GDM1 (cell line): ENCODE data around the gene MT1A.

Experiments
- DNase-seq: peaks from one replicate; lab custom pipeline; 2025; lab: John Stamatoyannopoulos, UW

MT1A gene

GRCh38 chr16:56637814-56638750 is at the start of gene MT1A:
Gene MT1A (plus strand): TSS chr16:56638666. CDS start chr16:56638739, 73 bp downstream.
- DNase-seq: no peak

- DNase-seq: no peak
Measured at GRCh38 chr16:56588781-56589140, 49.7 kb upstream of the MT1A start.

- no peak for DNase-seq
Measured at GRCh38 chr16:56589141-56590039, 49.1 kb upstream of the MT1A start, which contains the start of gene MT3. Gene MT3 (plus strand): TSS chr16:56589528. CDS start chr16:56589591, 63 bp downstream.

DNA sequence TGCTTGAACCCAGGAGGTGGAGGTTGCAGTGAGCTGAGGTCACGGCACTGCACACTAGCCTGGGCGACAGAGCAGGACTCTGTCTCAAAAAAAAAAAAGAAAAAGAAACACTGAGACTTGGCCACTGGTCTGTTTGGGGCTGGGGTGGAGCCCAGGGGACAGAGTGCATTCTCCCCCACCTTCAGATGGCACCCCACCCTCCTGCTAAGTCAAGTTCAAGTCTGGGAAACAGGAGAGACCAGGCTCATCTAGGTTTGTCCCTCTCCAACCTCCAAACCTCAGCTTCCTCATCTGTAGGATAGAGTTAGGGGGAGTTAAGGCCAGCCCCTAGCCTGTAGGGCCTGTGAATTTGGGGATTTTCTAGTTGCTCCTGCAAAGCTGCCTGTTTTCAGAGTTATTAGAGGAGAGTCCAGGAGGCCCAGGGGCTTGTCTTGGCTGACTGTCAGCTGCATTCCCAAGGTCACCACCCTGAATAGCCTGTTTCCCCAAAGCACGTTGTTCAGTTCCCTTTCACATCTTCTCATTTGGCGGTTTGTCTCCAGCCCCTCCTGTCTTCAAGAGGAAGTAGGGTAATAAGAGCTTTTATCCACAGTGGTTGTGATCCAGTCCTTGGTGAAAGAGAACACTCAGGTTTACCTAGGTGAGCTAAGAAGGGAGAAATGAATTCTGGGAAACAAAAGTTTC is 46.9 kb upstream of the MT1A start:
- DNase-seq: peak; percentile 42

DNA sequence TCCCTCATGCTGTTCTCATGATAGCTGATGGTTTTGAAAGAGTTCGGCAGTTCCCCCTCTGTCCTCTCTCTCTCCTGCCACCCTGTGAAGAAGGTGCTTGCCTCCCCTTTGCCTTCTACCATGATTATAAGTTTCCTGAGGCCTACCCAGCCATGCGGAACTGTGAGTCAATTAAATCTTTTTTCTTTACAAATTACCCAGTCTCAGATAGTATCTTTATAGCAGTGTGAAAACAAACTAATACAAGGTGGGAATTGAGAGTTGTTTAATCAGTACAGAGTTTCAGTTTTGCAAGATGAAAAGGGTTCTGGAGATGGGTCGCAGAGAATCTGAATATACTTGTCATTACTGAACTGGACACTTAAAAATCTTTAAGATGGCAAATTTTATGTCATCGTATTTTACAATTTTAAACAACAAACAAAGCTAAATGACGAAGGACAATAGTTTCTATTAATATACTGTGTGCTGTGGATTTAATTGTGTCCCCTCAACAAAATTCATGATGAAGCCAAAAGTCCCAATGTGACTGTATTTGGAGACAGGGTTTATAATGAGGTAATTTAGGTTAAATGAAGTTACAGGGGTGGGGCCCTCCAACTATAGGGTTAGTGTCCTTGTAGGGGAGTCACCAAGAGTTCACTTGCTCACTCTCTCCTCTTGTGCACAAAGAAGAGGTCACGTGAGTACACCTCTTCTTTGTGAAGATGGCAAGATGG is 44.7 kb upstream of the MT1A start:
- DNase-seq: no peak

DNA sequence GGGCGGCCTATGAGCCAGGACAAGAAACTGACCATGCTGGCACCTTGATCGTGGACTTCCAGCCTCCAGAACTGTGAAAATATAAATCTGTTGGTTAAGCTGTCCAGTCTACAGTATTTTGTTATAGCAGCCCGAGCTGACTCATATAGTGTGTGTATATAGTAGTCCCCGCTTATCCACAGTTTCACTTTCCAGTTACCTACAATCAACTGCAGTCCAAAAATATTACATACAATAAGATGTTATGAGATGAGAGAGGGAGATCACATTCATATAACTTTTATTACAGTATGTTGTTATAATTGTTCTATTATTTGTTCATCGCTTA is 44.2 kb upstream of the MT1A start:
- no peak for DNase-seq

GRCh38 chr16:56600398-56600999 is 38.0 kb upstream of the MT1A start:
- no peak for DNase-seq

DNA sequence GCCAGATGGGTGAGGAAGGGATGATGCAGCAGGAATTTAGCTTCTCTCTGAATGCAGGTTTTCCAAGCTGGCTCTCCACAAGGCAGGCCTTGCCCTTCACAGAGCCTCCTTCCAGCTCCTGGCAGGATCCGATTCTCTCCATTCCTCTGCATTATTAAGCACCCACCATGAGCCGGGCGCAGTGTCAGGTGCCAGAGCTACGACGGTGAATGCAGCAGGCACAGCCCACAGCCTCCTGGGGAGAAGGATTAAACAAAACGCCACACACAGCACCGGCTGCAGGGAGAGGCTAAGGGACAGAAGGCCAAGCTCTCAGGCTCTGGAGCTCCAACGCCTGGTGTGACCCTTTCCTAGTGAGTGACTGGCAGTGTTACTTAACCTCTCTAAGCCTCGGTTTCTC is 37.1 kb upstream of the MT1A start:
- DNase-seq: no peak

DNA sequence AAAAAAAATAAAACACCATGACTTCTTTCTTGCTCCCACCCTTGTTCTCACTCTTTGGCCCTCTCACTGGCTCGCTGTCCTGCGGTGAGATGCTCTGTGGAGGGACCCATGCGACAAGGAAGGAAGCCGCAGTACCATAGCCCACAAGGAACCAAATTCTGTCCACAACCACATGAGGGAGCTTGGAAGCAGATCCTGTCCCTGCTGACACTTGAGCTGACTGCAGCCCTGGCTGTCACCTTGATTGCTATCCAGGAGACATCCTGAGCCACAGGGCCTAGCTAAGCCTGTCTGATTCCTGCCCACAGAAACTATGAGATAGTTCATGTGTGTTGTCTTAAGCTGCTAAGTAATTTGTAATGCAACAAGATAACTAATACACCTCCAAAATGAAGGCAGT is 34.9 kb upstream of the MT1A start:
- DNase-seq: no peak

GRCh38 chr16:56604966-56605365 is 33.5 kb upstream of the MT1A start:
- no peak for DNase-seq

DNA sequence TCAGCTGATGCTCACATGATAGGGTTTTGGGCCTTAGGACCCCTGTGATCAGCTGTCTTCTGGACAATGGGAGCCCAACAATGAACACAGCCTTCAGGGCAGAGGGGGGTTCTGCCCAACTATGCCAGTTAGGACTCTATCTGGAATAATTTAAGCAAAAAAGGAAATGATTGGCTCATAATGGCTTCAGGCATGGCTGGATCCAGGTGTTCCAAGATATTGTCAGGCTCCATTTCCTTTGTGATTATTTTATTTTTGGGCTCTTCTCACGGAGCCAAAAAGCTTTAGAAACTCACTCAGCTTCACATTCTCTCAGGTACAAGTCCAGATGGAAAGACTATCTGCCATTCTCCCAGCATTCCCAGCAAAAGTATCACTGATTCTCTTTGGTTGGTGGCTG is 33.0 kb upstream of the MT1A start:
- DNase-seq: no peak

DNA sequence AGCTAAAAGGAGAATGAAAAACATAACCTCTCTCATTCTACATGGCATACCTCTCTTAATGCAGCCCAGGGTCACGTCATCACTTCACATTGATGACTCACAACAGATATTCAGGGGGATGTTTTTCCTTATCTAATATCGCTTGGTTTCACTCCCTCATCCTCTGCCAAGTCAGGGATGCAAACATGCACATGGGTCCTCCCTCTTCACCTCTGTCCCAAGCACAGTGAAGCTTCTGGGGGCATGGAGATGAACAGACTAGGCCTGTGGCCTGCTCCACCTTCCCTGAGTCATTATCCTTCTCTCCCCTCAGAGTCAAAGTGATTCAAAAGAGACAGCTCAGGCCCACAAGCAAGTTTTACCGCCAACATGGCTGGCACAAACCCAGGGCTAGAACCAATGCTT is 32.4 kb upstream of the MT1A start:
- DNase-seq: no peak

- no peak for DNase-seq
Measured at GRCh38 chr16:56606476-56607108, 31.9 kb upstream of the MT1A start.

- no peak for DNase-seq
Measured at GRCh38 chr16:56607109-56607618, 31.3 kb upstream of the MT1A start.

- no peak for DNase-seq
Measured at GRCh38 chr16:56607675-56608042, 30.8 kb upstream of the MT1A start.

GRCh38 chr16:56608043-56608875 is 30.2 kb upstream of the MT1A start, which contains the start of gene MT2A:
Gene MT2A (plus strand): TSS chr16:56608584. CDS start chr16:56608656, 72 bp downstream.
- peak; percentile 73 for DNase-seq

GRCh38 chr16:56608876-56609462 is 29.5 kb upstream of the MT1A start:
- DNase-seq: no peak

- peak; percentile 61 for DNase-seq
Measured at GRCh38 chr16:56609463-56609921, 29.0 kb upstream of the MT1A start.

DNA sequence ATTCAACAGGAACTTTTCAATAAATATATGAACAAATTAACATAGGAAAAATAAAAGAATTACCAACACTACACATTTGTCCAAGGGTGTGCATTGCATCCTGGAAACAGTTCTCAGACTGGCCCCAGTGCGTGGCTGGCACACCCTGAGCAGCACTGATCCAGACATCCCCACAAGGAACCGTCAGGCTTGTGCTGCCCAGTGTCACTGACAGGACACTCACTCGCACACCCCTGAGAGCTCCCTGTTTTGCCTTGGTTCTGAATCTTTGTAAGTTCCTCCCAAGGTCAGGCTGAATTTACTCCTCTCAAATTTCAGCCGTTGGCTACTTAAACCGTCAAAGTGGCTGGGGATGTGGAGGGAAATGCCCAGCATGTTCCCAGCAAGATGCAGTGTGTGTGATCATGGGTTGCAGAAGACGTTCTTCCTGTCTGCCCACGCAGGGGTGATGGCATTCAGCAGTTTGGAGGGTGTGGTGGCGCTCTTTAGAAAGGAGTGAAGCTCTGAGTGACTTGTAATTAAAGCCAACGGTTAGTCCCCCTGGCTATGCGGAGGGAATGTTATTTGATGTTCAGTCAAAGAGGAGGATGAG is 28.4 kb upstream of the MT1A start:
- DNase-seq: no peak
